Coronary artery (tissue), 2 donors: Measurements from ENCODE around the gene NANOS1.

Experiments
- DNase-seq: peaks from one replicate; pipeline ENCODE4 v3.0.0-alpha.2; 2017; ENCODE audit warnings: low spot score
- H3K27ac ChIP-seq, 2 donors: fragments of 200-600 bp; sonication (generic); one replicate each; pipeline ENCODE4 v1.5.1; 2016 to 2019
- H3K4me3 ChIP-seq: fragments of 200-600 bp; sonication (generic); 2 replicates; pipeline ENCODE4 v1.5.1; 2016; ENCODE audit warnings: mild to moderate bottlenecking, moderate library complexity
- TF ChIP-seq, protein P1 (sequence below): fragments of 200-600 bp; sonication (generic); IDR thresholded peaks from one replicate; pipeline ENCODE4 v1.5.1; 2019; ENCODE audit warnings: antibody characterized with exemption

Gene NANOS1

DNA sequence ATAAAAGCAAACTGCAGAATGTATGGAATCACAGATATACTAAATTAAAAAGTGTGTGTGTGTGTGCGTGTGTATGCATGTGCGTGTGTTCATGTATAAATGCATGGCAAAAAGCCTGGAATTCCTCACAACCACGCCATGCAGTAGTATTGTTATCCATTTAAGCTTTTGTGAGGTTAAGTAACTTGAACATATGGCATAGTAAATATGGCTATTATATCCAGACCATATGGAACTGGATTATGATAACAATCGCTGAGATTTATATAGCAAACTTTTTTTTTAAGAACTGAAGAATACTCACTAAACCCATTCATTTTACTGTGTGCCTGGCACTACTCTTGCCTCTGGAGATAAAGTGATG is 22.3 kb upstream of the NANOS1 start:
- Histone ChIP-seq H3K4me3 (no peak overlapping the region), H3K27ac (no peak overlapping the region)
- TF ChIP-seq, protein P1, sequence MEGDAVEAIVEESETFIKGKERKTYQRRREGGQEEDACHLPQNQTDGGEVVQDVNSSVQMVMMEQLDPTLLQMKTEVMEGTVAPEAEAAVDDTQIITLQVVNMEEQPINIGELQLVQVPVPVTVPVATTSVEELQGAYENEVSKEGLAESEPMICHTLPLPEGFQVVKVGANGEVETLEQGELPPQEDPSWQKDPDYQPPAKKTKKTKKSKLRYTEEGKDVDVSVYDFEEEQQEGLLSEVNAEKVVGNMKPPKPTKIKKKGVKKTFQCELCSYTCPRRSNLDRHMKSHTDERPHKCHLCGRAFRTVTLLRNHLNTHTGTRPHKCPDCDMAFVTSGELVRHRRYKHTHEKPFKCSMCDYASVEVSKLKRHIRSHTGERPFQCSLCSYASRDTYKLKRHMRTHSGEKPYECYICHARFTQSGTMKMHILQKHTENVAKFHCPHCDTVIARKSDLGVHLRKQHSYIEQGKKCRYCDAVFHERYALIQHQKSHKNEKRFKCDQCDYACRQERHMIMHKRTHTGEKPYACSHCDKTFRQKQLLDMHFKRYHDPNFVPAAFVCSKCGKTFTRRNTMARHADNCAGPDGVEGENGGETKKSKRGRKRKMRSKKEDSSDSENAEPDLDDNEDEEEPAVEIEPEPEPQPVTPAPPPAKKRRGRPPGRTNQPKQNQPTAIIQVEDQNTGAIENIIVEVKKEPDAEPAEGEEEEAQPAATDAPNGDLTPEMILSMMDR, result no peak
- DNase-seq, result no peak

DNA sequence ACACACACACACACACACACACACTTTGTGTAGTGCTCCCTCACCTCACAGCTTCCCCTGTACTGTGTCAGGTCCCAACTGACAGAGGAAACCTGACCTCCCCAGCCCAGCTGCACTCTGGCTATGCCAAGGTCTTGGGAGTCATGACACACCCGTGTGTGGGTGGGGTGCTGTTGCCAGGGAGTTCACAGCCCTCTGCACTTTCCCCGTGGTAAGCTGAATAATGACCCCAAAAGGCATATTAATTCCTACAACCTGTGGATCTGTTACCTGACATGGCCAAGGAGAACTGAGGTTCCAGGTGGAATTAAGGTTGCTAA is 8.9 kb upstream of the NANOS1 start:
- Histone ChIP-seq H3K4me3 (no peak overlapping the region), H3K27ac (no peak overlapping the region)
- no peak for DNase-seq
- TF ChIP-seq, protein P1, result no peak

DNA sequence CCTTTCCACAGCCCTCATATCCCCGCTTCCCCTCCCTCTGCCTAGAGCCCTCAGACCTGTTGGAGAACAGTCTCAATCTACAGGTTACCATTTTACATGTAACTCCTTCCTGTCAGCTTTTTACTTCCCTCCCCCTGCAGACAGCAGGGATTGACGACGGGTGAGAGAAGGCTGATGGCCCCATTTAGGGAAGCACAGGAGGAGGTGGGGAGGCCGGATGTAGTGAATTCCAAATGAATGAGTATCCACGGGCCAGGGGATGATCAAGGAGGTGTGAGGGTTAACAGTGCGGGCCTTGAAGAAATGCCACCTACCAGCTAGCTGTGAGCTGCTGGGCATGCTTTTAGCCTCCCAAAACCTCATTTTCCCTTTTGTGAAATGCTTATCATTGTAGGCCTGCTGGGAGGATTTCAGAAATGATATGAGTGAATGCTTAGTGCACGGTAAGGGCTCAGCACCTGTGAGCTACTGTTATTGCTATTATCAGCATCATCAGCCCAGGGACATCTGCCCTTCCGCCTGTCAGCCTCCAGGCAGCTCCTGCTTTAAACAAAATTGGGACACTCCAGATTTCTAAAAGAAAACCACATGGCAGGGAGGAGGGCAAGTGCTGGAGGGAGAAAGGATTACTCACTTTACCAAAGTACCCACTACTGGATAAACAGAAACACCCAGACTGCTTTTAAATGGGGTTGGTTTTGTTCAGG is 6.5 kb upstream of the NANOS1 start:
- TF ChIP-seq, protein P1, result no peak
- peak overlapping the region in 1 of 2 donors; percentile 22 for H3K27ac ChIP-seq
- no peak for DNase-seq
- H3K4me3 ChIP-seq, result no peak overlapping the region

DNA sequence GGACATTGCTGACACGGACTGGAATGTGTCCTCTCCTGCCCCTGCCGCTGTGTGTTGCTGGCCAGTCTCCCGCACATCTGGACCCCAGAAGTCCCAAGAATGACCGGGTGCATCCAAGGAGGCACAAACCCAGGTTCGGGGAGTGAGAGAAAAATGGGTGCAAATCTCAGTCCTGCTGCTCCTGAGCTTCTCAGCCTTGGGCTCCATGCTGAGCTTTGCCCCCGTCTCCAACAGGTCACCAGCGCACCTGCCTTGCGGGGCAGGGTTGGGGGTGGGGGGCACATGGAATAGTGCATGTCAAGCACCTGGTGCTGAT is 6.0 kb upstream of the NANOS1 start:
- DNase-seq, result no peak
- Histone ChIP-seq H3K27ac (peak overlapping the region in 1 of 2 donors; percentile 6), H3K4me3 (no peak overlapping the region)
- TF ChIP-seq, protein P1, result no peak

DNA sequence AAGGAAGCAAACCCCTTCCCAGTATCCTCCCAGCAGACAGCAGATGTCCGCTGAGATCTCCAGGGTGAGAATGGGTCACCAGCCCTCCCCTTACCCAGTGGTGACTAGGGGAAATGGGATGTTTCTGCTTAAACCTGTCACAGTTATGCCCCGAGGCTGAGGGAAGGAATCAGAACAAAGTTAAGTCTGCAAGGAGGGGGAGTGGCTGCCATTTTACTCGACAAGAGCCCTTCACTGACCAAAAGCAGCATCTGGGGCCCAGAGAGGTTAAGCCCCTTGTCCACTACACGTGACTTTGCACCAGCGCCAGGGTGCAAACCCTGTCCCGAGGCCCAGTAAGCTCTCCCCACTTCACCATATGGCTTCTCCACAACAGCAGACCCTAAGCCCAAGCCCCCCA is 4.6 kb upstream of the NANOS1 start:
- TF ChIP-seq, protein P1, result no peak
- Histone ChIP-seq H3K4me3 (no peak overlapping the region), H3K27ac (peak overlapping the region; percentile 66 to 78)
- no peak for DNase-seq

DNA sequence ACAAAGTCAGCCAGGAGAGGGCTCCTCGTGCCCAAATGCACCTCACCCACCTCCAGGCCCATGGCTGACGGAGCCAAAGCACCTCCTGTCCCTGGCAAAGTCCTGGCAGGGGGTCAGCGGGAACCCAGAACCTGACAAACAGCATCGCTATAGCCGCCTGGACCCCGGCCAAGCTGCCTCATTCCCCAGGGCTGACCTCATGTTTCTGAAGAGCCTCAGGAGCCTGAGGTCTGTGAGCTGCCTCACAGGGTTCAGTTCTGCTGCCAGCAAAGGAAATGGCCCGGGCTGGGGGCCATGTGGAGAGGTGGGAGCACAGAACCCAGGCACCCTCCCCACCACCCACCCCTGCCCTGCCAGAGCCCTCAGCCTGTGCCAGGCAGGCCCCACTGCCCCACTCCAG is 4.2 kb upstream of the NANOS1 start:
- peak overlapping the region; percentile 66 to 78 for H3K27ac ChIP-seq
- TF ChIP-seq, protein P1, result no peak

DNA sequence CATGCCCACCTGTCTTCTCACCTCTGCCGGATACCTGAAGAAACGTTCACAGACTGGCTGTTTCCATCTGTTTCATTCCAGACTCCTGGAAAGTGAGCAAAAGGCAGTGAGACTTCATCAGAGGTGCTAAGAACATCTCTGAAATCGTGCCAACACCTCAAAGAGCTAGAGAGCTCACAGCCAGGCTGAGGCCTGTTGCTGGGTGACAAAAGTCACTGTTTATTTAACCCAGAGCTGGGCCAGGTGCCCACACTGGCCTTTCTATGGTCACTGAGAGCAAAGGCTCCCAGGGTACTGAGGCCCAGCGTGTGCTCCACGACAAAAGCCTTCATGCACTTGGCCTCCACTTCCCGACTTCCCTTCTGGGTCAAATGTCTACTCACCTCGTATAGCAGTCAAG is 3.7 kb upstream of the NANOS1 start:
- Histone ChIP-seq H3K4me3 (no peak overlapping the region), H3K27ac (peak overlapping the region; percentile 66 to 78)
- DNase-seq, result no peak
- TF ChIP-seq, protein P1, result no peak

More for the DNA sequence above, 4.2 kb upstream of the NANOS1 start:
- H3K4me3 ChIP-seq, result no peak overlapping the region
- peak; percentile 83 for DNase-seq
